HG03108 (cell line): ENCODE measurements around the gene RHOF.

Experiments used
- ATAC-seq: cut with Tn5 transposase; IDR thresholded peaks from one replicate; pipeline ENCODE4 v1.9.1; 2021; ENCODE audit warnings: moderate library complexity; ENCODE audit not compliant: unreplicated experiment

RHOF gene

GRCh38 chr12:121793440-121793837 lies at the start of gene RHOF:
TSS of gene RHOF (minus strand) at chr12:121793688. CDS start at chr12:121793633, 55 bp downstream.
- ATAC-seq = peak; percentile 14

- no peak for ATAC-seq
Observed at GRCh38 chr12:121839993-121840761, 46.7 kb upstream of the RHOF start.

- peak; percentile 96 for ATAC-seq
Observed at GRCh38 chr12:121839106-121839992, 45.9 kb upstream of the RHOF start.

GRCh38 chr12:121838126-121838525 lies 44.6 kb upstream of the RHOF start:
- no peak for ATAC-seq

- ATAC-seq = no peak
Observed at GRCh38 chr12:121837680-121838079, 44.2 kb upstream of the RHOF start.

- ATAC-seq = no peak
Observed at GRCh38 chr12:121831571-121832245, 38.2 kb upstream of the RHOF start.

GRCh38 chr12:121830588-121831265 lies 37.2 kb upstream of the RHOF start:
- no peak for ATAC-seq

- ATAC-seq = no peak
Observed at GRCh38 chr12:121830134-121830533, 36.6 kb upstream of the RHOF start.

- no peak for ATAC-seq
Observed at GRCh38 chr12:121829250-121829918, 35.9 kb upstream of the RHOF start.

GRCh38 chr12:121828826-121829225 lies 35.3 kb upstream of the RHOF start:
- no peak for ATAC-seq

GRCh38 chr12:121828306-121828705 lies 34.8 kb upstream of the RHOF start:
- no peak for ATAC-seq

GRCh38 chr12:121827351-121828099 lies 34.0 kb upstream of the RHOF start:
- ATAC-seq = no peak

- no peak for ATAC-seq
Observed at GRCh38 chr12:121826318-121827150, 33.0 kb upstream of the RHOF start.

GRCh38 chr12:121825041-121825523 lies 31.6 kb upstream of the RHOF start:
- ATAC-seq = no peak

- no peak for ATAC-seq
Observed at GRCh38 chr12:121823727-121824115, 30.2 kb upstream of the RHOF start.

- no peak for ATAC-seq
Observed at GRCh38 chr12:121823101-121823726, 29.7 kb upstream of the RHOF start.

- ATAC-seq = no peak
Observed at GRCh38 chr12:121822393-121823100, 29.1 kb upstream of the RHOF start.
